Superior temporal gyrus (tissue), 1 donor: ENCODE measurements around the gene CAGE1.
"Not testable (repeated sequence)": the region's sequence is repeated elsewhere in the genome, so short reads cannot be mapped to it uniquely, and the experiment has no call there.

ENCODE experiments used
- DNase-seq: peaks from one replicate; pipeline ENCODE4 v3.0.0-alpha.2; 2016; ENCODE audit errors: extremely low spot score

CAGE1 gene

DNA sequence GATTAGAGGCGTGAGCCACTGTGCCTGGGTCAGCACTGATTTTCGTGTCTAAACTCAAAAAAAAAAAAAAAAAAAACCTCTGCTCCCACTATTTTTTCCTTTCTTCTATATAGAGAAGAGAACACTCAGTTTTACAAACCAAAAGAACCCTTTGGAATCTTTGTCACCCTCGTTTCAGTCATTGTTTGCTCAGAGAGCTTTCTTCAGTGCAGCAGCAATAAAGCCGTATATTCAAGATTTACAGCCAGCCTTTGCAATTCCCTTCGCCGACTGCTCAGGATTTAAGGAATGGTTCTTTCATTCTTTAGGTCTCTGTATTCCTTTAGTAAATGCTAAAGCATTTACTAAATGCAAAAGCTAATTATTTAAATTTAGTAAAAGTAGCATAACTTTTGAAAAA lies 20.2 kb upstream of the CAGE1 start:
- DNase-seq: no peak

DNA sequence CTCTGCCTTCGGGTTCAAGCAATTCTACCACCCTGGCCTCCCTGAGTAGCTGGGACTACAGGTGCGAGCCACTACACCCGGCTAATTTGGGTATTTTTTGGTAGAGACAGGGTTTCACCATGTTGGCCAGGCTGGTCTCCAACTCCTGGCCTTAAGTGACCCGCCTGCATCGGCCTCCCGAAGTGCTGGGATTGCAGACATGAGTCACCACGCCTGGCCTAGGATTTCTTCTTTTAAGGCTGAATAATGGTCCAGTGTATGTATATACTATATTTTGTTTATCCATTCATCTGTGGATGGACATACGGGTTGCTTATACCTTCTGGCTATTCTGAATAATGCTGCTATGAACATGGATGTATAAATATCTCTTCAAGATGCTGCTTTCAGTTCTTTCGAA lies 17.2 kb upstream of the CAGE1 start:
- DNase-seq: no peak

DNA sequence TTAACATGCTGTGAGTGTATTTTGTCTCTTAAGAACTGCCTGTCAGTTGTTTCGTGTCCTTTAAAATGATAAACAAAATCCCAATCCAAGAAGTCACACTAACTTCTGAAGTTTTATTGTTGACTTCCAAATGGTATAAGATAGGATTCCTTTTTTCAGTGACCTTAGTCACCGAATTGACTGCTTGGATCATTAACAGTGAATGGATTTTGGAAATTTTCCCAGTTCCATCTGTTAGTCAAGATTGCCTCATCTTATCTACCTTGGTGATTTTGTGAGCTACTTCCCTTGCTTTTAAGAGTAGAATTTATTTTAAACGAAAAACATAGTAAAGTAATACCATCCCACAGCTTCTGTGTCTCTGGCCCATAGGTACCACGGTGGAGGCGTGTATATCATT lies 15.0 kb upstream of the CAGE1 start:
- DNase-seq: no peak

DNA sequence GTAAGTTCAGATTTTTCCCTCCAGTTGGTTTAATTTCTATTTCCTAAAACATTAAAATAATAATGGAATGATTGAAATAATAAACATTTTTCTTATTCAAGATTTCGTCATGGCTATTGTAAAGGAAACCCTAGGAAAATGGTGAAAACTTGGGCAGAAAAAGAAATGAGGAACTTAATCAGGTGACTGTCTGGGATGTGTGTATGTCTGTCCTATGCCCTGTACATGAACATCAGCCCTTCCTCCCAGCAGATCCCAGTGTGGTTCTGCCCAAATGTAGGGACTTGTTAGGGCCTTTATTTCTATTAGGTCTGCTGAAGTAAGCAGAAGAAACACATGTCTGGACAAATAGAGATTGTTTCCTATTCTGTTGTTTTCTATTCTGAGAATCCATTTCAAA lies 13.2 kb upstream of the CAGE1 start:
- DNase-seq: no peak

DNA sequence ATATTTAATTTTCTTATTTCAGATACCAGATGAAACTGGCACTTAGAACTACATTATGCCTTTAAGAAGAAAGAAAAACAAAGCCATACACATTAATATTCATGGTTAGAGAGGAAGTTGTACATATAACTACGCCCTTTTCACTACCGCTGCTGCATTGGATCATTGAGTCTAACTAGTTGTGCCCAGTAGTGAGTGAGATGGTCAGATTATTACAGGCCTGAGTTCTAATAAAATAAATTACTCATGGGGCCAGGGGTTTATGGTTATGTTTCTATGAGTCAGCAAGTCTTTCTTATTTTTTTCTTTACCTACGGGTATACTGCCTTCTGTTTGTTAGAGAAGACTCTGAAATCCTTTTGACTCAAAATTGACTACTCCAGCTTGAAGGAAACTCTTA lies 11.5 kb upstream of the CAGE1 start:
- DNase-seq: no peak

DNA sequence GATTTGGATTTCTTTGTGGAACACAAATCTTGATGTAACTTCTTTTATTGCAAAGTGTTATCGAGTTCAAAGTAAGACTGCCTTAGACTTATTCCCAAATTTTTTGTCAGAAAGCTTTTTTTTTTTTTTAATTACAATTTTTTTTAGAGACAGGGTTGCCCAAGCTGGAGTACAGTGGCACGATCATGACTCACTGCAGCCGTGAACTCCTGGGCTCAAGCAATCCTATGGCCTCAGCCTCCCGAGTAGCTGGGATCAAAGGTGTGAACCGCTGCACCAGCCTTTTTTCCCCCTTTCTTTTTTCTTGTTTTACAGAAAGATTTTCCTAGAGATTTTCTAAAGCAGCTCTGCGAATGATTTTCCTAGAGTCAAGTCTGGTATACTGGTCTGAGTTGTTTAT lies 2.9 kb upstream of the CAGE1 start:
- DNase-seq: no peak

DNA sequence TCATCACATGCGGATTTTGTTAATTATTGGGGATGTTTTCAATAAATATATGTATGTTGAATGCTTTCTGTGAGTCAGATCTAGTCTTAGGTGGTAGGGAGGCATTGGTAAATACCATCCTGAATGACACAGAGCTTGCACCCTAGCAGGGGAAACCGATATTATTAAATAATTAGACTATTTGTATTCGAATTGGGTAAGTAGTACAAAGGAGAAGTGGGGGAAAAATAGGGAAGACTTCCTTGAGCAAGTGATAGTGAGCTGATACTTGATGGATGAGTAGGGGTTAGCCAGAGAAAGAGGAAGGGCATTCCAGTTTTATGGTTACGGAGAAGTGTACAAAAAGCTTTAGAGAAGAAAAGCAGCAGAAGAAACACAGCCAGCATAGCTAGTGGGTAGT lies 1.6 kb upstream of the CAGE1 start:
- no peak for DNase-seq

DNA sequence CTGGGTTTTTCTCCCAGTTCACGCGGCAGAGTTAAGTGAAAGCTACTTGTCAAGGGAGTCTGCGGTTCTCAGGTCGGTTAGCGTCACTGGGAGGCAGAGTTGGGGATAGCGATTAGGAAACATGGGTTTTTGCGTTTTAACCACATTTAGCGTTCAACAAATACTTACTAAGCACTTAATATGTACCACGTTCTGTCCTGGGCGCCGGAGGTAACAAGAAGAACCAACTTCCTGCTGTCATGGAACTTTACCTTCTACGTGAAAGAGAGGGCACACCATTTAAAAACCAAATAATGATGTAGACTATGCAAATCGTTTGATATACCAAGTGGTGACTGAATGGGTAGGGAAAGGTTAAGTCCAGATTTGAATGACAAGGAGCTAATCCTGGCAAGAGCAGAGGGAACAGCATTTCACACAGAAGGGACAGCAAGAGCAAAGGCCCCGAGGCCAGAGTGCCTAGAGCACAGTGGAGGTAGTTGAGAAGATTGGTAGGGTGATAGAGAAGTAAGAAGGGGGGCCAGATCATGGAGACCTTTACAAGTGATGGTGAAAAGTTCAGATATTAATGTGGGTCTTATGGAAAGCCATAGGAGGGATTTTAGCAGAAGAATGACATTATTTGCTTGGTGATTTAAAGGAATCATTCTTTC lies 810 bp upstream of the CAGE1 start:
- peak; percentile 64 for DNase-seq

DNA sequence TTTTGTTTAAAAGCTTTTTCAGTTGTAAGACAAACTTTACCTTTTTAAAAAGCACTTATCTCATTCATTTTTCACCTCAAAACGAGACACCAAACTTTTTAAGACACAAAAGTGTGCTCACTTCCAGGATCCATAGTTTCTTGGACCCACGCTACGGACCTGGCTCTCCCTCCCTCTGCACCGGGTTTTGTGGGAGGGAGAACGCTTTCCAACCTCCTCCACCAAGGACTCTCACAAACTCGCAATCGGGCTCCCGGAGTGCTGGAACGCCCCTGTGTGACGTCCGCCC lies 436 bp downstream of the CAGE1 start:
- no peak for DNase-seq

DNA sequence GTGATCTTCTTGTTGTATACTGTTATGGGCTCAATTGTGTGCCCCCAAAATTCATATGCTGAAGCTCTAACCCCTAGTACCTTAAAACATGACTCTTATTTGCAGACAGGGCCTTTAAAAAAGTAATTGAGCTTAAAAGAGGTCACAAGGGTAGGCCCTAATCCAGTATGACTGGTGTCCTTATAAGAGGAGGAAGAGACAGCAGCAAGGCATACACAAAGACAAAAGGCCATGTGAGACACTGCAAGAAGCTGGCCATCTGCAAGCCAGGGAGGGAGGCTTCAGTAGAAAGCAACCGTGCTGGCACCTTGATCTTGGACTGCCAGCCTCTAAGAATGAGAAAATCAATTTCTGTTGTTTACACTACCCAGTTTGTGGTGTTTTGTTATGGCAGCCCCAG lies 8.4 kb downstream of the CAGE1 start:
- DNase-seq: no peak

DNA sequence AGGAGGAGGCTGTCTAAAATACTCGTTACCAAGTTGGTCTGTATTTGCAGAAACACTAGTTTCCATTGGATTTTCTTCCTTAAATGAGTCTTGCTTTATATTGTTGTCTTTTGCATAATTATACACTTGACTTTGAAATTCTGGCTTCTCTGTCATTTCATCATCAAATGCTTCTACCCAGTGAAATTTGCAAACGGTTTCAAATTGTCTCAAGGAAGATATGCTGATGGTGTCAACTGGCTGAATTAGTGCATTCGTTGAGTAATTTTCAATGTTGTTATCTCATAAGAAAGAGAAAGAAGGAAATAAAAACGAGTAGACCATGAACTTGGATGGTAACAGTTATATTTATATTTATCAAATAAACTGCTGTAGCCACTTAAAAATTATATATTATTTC lies 10.8 kb downstream of the CAGE1 start:
- no peak for DNase-seq

DNA sequence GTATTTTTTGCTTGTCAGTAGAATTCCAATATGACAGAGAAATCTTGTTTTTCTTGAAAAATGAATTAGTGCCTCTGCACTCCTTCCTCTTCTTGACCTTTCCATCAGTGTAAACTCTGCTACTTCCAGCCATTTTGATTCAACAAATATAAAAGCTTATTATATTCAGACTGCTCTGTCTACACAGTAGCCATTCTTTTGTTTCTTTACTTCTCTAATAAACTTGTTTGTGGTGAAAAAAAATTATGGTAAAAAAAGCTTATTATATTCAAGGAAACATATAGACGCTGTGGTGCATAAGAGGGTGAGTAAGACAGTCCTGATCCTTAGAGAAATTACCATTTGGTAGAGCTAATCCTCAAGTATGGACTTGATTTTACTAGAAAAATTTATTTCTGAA lies 11.6 kb downstream of the CAGE1 start:
- no peak for DNase-seq

DNA sequence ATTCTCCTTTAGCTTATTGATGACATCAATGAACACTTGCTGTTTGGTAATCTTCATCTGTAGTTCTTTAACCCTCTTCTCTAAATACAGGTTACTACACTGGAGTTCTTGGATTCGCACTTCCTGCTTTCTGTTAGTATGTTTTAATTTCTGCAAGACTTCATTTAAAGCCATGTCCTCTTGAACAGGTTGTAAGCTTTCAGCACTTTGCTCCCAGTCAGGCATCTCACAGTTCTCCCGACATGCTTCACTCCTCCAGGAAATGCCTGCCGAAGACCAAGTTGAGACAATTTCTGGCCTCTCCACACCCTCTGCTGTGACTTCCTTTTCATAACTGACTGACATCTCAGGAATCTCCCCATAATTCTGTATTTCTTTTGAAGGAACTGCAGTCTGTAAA lies 15.8 kb downstream of the CAGE1 start:
- DNase-seq: no peak

DNA sequence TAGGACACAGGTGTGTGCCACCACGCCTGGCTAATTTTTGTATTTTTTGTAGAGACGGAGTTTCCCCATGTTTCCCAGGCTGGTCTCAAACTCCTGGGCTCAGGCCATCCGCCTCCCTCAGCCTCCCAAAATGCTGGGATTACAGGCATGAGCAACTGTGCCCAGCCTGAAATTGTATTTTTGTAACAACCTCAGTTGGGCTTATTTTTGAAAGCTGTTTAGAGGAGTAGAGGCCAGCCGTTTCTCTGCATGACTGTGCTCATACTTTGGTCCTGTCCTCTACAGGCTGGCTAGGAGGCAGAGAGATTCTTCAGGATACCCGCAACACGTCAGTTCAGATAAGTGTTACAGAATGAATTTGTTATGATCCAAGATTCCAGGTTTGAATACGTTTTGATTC lies 22.1 kb downstream of the CAGE1 start:
- DNase-seq: no peak

DNA sequence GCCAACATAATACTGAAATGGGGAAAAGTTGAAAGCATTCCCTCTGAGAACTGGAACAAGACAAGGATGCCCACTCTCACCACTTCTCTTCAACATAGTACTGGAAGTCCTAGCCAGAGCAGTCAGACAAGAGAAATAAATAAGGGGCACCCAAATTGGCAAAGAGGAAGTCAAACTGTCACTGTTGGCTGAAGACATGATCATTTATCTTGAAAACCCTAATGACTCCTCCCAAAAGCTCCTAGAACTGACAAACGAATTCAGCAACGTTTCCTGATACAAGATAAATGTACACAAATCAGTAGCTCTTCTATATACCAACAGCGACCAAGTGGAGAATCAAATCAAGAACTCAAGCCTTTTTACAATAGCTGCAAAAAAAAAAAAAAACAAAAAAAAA lies 37.6 kb downstream of the CAGE1 start:
- not testable (repeated sequence) for DNase-seq

DNA sequence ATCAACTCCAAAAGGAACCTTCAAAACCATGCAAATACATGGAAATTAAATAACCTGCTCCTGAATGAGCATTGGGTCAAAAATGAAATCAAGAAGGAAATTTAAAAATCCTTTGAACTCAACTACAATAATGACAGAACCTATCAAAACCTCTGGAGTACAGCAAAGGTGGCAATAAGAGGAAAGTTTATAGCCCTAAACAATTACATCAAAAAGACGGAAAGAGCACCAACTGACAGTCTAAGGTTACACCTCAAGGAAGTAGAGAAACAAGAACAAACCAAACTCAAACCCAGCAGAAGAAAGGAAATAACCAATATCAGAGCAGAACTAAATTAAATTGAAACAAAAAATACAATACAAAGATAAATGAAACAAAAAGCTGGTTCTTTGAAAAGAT lies 39.0 kb downstream of the CAGE1 start:
- DNase-seq: not testable (repeated sequence)

DNA sequence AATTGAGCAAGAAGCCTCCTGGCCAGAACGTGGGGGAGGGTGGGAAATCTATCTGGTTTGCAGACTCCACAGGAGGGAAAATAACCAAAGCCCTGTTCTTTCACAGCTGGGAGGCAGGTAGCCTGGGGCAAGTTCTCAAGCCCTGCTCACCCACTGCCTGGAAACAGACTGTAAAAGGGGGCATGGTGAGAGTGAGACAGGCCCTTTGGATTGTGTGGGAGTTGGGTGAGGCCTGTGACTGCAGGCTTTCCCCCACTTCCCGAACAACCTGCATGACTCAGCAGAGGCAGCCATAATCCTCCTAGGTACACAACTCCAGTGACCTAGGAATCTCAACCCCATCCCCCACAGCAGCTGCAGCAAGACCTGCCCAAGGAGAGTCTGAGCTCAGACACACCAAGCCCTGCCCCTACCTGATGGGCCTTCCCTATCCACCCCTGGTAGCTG lies 42.0 kb downstream of the CAGE1 start:
- DNase-seq: not testable (repeated sequence)

DNA sequence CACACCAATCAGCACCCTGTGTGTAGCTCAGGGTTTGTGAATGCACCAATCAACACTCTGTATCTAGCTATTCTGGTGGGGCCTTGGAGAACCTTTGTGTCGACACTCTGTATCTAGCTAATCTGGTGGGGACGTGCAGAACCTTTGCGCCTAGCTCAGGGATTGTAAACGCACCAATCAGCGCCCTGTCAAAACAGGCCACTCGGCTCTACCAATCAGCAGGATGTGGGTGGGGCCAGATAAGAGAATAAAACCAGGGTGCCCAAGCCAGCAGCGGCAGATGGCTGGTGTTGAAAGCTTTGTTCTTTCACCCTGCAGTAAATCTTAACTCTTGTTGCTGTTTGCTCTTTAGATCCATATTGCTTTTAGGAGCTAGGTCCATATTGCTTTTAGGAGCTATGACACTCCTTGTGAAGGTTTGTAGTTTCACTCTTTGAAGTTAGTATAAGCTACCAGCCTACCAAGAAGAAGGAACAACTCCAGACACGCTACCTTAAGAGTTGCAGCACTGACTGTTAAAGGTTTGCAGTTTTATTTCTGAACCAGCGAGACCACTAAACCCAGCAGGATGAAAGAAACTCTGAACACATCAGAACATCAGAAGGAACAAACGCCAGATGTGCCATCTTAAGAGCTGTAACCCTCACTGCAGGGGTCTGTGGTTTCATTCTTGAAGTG lies 44.6 kb downstream of the CAGE1 start:
- DNase-seq: not testable (repeated sequence)

DNA sequence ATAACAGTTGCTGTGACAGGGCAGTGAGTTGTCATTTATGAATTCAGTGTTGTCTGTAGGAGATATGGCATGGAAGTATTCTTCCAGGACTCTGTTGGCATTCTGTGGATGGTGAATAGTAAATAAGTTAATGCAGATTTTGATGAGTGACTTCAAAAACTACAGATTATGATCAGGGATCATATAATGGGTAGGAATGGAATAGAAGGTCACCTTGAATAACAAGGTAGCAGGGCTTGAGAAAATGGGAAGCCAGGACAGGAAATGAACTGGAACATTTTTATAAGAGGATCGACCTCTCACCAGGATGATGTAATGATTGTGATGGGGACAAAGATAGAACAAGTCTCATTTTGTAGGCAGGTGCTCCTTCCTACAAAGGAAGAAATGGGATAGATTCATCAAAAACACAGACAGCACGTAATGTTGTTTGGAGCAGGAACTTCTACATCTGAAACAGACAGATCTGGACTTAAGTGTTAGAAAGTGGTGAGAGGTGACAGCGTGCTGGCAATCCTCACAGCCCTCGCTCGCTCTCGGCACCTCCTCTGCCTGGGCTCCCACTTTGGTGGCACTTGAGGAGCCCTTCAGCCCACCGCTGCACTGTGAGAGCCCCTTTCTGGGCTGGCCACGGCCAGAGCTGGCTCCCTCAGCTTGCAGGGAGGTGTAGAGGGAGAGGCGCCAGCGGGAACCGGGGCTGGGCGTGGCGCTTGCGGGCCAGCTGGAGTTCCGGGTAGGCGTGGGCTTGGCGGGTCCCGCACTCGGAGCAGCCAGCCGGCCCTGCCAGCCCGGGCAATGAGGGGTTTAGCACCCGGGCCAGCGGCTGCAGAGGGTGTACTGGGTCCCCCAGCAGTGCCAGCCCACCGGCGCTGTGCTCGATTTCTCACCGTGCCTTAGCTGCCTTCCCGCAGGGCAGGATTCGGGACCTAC lies 45.7 kb downstream of the CAGE1 start:
- no peak for DNase-seq

DNA sequence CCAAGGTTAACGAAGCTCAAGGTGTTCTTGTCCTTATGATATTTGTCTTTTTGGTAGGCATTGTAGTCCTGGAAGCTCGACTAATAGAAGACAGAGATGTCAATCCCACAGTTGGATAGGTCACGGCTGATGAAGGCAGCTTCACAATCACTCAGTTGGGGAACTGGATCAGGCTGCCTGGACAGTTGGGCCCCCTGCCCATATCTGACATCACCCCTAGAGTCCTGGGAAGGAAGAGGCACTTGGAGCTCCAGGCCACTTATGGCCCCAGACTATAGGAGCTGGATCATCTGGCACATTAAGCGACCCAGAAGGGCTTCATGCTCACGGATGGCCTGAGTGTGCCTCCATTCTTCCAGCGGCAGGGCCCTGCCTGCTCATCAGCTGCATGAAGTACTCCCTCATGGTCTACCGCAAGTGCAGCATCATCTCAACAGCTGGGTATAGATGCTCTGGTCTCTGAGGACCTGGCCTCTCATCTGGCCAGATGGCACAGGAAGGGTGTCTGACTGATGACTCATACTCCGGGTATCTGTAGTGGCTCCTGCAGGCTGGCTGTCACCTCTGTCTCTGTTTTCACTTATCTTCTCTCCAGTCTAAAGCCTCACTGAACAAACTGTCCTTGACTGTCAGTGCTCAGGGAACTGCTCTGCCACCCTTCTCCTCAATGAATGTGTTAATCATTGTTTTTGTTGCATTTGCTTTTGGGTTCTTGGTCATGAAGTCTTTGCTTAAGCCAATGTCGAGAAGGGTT lies 47.4 kb downstream of the CAGE1 start:
- DNase-seq: no peak

DNA sequence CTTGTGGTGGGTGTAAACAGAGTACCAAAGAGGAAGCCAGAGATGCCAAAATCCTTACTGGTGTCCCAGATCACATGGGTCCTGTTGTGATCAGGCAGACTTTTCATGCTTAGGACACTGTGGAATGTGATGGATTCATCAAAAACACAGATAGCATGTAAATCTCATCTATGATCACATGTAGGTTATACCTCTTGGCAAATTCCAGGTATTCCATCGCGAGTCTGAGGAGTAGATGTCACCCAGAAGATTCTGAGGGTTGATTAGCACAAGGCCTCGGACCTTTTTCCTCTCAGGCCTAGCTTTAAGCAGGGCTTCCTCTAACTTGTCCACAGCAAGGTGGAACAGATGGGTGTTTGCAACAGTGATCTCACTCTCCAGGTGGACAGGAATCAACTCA lies 48.3 kb downstream of the CAGE1 start:
- DNase-seq: no peak
